ENCODE data around the gene PDCD6IP. TPM values are rescaled to one million over a fixed set of nuclear protein-coding genes. Genes with fewer than 3 reads are reported as not detected.

The PDCD6IP gene
- total and polyA plus RNA-seq, 2 experiments from 2014 or later = 60.5 to 103 TPM

- no peak overlapping the region for H3K4me3 ChIP-seq
- no peaks in the 10 kb centered on the region for H3K27me3 ChIP-seq
- peaks cover 14% of the 10 kb centered on the region for H3K4me1 ChIP-seq (ENCODE audit: low read depth)
- no peaks in the 10 kb centered on the region for H3K9me3 ChIP-seq (ENCODE audit: low read depth)
- no peak overlapping the region for H3K27ac ChIP-seq
- no peak for TF ChIP-seq CTCF (IDR thresholded peaks at IDR 0.05; ENCODE audit: low read depth, low read length)
- peaks cover 19% of the 10 kb centered on the region for H3K36me3 ChIP-seq
- DNase-seq (ENCODE audit: low read depth in 1 of 2, low spot score in 1 of 2) = no peak
These were observed 12.1 kb downstream of the PDCD6IP start for GRCh38 chr3:33810545-33810944.

GRCh38 chr3:33821989-33822388 lies 23.6 kb downstream of the PDCD6IP start:
- DNase-seq (ENCODE audit: low read depth in 1 of 2, low spot score in 1 of 2) = no peak
- Histone ChIP-seq H3K4me1 (ENCODE audit: low read depth) (no peaks in the 10 kb centered on the region), H3K36me3 (peaks cover 15% of the 10 kb centered on the region), H3K9me3 (ENCODE audit: low read depth) (no peaks in the 10 kb centered on the region), H3K27me3 (no peaks in the 10 kb centered on the region), H3K4me3 (no peak overlapping the region), H3K27ac (no peak overlapping the region)
- no peak for TF ChIP-seq CTCF (IDR thresholded peaks at IDR 0.05; ENCODE audit: low read depth, low read length)

GRCh38 chr3:33823821-33824220 lies 25.4 kb downstream of the PDCD6IP start:
- Histone ChIP-seq H3K4me3 (no peak overlapping the region), H3K36me3 (peaks cover 20% of the 10 kb centered on the region), H3K4me1 (ENCODE audit: low read depth) (no peaks in the 10 kb centered on the region), H3K9me3 (ENCODE audit: low read depth) (no peaks in the 10 kb centered on the region), H3K27me3 (no peaks in the 10 kb centered on the region), H3K27ac (no peak overlapping the region)
- DNase-seq (ENCODE audit: low read depth in 1 of 2, low spot score in 1 of 2) = no peak
- no peak for TF ChIP-seq CTCF (IDR thresholded peaks at IDR 0.05; ENCODE audit: low read depth, low read length)

GRCh38 chr3:33825111-33825510 lies 26.7 kb downstream of the PDCD6IP start:
- no peaks in the 10 kb centered on the region for H3K27me3 ChIP-seq
- no peaks in the 10 kb centered on the region for H3K4me1 ChIP-seq (ENCODE audit: low read depth)
- no peak for DNase-seq (ENCODE audit: low read depth in 1 of 2, low spot score in 1 of 2)
- H3K9me3 ChIP-seq (ENCODE audit: low read depth) = no peaks in the 10 kb centered on the region
- no peak overlapping the region for H3K4me3 ChIP-seq
- no peak for TF ChIP-seq CTCF (IDR thresholded peaks at IDR 0.05; ENCODE audit: low read depth, low read length)
- peaks cover 21% of the 10 kb centered on the region for H3K36me3 ChIP-seq
- H3K27ac ChIP-seq = no peak overlapping the region

GRCh38 chr3:33826206-33826605 lies 27.8 kb downstream of the PDCD6IP start:
- TF ChIP-seq CTCF (IDR thresholded peaks at IDR 0.05; ENCODE audit: low read depth, low read length) = no peak
- Histone ChIP-seq H3K9me3 (ENCODE audit: low read depth) (no peaks in the 10 kb centered on the region), H3K36me3 (peaks cover 21% of the 10 kb centered on the region), H3K4me3 (no peak overlapping the region), H3K27ac (no peak overlapping the region), H3K27me3 (no peaks in the 10 kb centered on the region), H3K4me1 (ENCODE audit: low read depth) (no peaks in the 10 kb centered on the region)
- peak in 1 of 2 donors; percentile 6 for DNase-seq (ENCODE audit: low read depth in 1 of 2, low spot score in 1 of 2)

- H3K27me3 ChIP-seq = no peaks in the 10 kb centered on the region
- DNase-seq (ENCODE audit: low read depth in 1 of 2, low spot score in 1 of 2) = peak in 1 of 2 donors; percentile 38
- H3K4me1 ChIP-seq (ENCODE audit: low read depth) = no peaks in the 10 kb centered on the region
- no peak overlapping the region for H3K27ac ChIP-seq
- H3K4me3 ChIP-seq = no peak overlapping the region
- H3K36me3 ChIP-seq = peaks cover 21% of the 10 kb centered on the region
- TF ChIP-seq CTCF (IDR thresholded peaks at IDR 0.05; ENCODE audit: low read depth, low read length) = no peak
- H3K9me3 ChIP-seq (ENCODE audit: low read depth) = no peaks in the 10 kb centered on the region
These were observed 28.3 kb downstream of the PDCD6IP start for GRCh38 chr3:33826688-33827087.
